ENCODE measurements around the gene MEGF10.

Gene MEGF10

DNA sequence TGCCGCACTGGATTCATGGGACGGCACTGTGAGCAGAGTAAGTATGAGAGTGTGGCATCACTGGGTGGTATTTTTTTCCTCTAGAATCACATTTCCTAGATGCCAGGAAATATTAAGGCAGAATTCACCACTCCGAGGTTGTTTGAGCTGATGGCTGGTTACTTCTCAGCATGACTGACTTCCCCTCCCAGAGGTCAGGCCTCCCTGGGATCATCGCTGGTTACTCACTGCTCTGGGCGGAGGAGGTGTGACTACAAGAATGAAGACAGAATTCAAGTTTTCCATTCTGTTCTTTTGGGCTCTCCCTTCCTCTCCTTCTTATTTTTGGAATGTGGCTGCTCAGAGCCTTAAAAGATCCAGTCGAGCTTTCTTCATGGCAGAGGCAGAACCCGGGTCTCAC, 150.2 kb downstream of the MEGF10 start:
- DNase-seq (ENCODE audit: low read depth) = no peak

DNA sequence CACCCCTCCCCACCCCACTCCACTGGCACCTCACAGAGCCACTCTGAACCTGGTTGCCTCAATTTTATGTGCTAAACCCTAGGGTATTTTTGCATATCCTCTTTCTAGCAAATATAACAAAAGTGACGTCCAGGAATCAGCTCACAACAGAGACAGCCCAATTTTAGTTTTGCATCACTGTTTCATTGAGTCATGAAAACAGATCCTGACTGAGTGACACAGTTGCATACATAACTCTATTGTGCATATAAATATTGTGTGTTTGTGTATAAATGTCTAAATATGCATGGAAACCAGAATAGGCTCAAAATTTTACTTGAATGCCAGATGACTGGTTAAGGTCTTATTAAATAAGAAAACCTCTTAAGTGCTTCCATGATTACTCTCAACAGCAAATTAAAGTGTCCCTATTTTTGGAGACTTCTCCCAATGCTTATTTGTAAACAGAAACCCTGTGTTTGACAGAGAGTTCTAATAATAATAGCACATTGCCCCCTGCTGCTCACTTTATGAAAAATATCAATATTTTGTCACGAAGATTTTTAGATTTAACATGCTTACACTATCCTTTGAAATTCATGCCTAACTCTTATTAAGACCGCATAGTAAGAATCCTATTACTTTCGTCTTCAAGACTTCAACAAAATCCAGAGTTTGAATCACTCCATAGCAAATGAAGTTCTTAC, 151.3 kb downstream of the MEGF10 start:
- no peak for DNase-seq (ENCODE audit: low read depth)

DNA sequence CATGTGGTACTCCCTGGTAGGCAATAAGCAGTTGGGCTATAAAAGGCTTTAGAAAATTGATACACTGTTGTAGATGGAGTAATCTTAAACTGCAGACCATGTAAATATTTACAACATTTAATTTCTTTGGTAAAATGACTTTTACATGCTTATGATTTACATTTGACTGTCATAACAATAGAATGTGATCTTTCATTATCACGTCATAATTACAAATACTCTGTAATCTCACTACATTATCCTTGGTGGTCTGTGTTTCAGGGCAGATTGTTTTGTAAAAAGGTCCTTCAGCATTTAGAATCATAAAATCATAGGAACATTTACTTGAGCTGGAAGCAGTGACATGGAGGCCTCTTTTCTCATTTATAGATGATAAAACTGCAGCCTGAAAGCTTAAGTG, 153.6 kb downstream of the MEGF10 start:
- DNase-seq (ENCODE audit: low read depth) = no peak

DNA sequence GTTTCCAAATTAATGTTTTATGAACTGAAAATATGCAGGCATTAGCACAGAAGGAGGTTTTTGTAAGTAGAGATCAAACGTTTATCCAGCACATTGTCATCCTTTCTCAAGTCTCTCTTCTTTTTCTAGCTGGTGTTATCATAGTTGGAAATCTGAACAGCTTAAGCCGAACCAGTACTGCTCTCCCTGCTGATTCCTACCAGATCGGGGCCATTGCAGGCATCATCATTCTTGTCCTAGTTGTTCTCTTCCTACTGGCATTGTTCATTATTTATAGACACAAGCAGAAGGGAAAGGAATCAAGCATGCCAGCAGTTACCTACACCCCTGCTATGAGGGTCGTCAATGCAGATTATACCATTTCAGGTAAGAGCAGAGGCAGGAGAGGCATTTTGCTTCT, 154.7 kb downstream of the MEGF10 start:
- DNase-seq (ENCODE audit: low read depth) = no peak

DNA sequence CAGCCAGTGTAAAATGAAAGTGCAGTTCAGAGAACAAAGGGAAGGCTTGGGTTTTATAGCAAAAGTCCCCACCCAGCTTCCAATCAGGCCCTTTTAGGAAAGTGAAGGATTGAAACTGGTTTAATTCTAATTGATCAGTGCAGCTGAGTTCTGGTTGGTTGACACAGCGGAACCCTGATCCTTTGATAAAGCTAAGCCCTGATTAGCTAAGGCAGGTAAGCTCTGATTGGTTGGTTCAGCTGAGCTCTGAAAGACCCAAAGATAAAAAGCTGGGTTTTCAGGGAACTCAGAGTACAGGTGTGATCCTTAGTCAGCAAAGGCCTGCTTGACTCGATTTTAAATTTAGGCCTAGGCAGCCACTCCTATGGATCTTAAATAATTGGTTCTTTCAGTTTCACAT, 156.0 kb downstream of the MEGF10 start:
- DNase-seq (ENCODE audit: low read depth) = no peak

DNA sequence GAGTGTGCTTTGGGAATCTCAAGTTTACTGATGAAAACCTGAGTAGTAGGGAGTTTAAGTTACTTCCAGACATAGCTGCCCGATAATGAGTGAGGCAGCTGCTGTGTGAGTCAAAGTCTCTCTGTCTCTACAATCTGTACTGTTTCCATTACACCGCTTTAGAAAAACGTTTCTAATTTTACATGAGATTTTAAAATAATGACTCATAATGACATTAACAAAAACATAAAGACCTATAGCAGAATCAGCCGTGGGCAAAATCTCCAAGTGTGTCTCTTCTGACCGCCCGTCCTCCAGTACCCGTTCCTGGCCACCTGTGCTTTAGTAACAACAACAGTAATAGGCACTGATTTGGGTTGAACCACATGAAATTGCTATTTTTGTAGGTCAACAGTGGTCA, 157.2 kb downstream of the MEGF10 start:
- no peak for DNase-seq (ENCODE audit: low read depth)

DNA sequence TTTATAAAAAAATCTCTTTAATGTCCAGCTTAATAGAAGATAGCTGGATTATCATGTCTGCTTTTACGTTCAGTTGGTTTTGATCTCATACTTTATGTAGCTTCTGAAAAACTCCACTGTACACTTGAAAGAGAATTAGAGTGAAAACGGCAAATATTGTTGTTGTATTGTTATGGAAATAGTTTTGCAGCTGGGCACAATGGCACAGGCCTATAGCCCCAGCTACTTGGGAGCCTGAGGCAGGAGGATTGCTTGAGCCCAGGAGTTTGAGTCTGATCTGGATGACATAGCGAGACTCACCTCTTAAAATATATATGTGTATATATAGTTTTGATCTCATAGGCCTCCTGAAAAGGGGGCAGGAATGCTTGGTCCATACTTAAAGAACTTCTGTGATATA, 159.4 kb downstream of the MEGF10 start:
- DNase-seq (ENCODE audit: low read depth) = no peak

DNA sequence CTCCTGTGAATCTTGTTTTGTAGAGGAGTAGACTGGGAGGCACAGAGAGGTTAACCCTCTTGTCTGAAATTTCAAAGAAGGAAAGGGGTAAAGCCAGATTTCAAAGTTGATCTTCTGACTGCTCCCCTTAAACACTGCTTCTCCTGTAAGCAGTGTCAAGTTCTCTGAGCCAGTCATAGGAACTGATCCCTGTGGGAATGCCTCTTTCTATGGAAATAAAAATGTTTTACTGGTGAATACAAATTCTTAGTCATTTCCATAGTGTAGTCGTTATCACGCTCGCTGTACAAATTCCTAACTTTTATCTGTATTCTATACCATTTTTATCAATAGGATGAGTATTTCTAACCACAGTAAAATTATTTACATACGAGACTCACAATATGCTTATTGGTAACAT, 160.5 kb downstream of the MEGF10 start:
- no peak for DNase-seq (ENCODE audit: low read depth)

DNA sequence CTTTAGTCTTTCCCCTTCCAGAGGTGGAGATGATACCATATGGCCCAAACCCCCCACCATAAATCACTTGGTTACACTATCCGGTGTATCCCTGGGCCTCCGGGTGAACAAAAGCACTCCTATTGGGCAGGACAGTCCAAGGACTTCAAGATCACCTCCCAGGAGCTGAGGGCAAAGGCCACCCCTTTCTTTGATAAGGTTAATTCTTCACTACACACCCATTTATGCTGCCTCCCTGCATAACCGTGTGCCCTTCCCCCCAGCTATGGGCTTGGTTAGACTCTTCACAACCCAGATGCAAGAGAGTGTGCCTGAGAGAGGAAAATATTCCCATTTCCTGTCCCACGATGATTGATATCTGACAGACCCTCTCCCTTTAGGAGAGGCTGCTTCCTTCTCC, 162.0 kb downstream of the MEGF10 start:
- DNase-seq (ENCODE audit: low read depth) = no peak

DNA sequence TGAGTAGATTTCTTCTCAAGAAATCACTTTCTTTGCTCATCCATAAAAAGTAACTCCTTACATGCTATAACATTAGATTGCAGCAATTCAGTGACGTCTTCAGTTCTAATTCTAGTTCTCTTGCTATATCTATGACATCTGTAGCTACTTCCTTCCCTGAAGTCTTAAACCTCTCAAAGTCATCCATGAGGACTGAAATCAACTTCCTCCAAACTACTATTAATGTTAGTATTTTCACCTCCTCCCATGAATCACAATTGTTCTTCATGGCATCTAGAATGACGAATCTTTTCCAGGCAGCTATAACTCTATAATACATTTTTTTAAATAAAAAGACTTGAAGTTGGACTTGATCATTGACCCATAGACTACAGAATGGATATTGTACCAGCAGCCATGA, 180.6 kb downstream of the MEGF10 start:
- DNase-seq (ENCODE audit: low read depth) = no peak

DNA sequence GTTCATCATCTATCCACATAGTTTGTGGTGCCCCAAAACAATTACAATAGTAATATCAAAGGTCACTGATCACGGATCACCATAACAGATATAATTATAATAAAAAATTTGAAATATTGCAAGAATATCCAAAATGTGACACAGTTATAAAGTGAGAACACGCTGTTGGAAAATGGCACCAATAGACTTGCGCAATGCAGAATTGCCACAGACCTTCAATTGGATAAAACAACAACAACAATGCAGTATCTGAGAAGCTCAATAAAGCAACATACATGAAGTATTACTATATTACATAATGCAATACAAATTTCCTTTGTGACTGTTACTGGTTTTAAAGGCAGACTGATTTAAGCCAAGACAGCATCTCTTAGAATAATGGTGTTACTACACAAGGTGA, 182.1 kb downstream of the MEGF10 start:
- DNase-seq (ENCODE audit: low read depth) = no peak

DNA sequence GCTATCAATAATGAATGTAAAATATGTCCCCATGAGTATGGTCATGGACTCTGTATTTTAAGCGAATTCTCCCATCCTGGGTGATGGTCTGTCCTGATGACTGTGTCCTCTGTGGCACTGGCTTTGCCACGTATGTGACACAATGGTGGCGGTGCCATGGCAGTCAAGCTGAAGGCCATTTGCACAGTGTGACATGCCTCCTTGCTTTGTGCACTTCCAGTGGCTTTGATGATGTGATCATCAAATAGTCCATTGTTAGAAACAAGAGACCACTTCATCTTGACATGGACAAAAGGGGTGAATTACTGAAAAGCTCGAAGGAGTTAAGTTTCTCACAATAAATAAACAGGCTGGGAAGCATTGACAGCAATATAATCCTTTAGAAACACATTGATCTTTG, 195.9 kb downstream of the MEGF10 start:
- no peak for DNase-seq (ENCODE audit: low read depth)

DNA sequence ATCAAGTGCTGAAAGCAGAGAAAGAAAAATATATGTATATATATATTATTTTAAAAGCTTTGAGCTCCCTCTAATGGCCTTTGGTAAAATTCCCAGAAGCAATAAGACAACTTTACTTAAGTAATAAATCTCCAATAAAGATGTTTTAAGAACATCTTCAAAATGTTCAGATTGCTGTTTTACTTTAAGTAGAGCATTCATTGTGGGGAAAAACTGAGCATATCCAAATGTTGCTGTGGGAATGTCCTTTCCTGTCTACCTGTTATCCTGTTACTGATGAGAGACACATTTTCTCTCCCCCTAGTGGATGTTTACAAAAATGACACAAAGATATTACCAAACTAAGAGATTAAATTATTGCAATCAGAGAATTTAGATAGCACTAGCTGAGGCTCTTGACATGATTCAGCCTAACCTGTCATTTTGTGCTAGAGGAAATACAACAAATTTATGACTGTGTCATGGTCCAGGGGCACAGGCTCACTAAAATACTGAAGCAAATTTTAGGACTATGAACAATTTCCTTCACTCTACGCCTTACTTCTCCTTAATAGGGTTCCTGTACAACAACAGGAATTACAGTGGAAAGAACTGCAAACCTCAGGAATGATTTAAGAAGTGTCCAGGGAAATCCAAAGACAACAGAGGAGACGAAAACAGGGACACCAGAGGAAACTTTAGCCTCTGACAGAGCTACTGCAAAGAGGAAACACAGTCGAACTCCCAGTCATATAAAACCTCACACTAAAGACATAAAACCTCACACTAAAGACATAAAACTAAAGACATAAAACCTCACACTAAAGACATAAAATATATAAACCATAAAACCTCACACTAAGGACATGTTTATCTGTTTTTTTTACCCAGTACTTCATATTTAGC, 202.5 kb downstream of the MEGF10 start:
- no peak for DNase-seq (ENCODE audit: low read depth)

DNA sequence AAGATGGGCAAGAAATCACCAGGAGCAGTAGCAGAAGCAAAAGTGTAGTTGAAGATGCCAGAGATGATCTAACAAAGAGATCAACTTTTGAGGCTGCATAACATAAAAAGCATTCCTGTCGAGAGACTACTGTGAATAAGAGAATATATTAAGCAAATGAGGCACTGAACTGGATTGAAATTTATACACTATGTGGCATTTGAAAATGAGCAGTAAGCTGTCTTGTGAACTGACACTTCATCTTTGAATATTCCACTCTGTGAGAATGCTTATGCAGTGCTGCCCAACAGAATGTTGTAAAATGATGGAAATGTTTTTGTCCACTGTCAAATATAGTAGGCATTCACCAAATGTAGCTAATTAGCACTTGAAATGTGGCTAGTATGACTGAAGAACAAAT, 208.0 kb downstream of the MEGF10 start:
- no peak for DNase-seq (ENCODE audit: low read depth)

DNA sequence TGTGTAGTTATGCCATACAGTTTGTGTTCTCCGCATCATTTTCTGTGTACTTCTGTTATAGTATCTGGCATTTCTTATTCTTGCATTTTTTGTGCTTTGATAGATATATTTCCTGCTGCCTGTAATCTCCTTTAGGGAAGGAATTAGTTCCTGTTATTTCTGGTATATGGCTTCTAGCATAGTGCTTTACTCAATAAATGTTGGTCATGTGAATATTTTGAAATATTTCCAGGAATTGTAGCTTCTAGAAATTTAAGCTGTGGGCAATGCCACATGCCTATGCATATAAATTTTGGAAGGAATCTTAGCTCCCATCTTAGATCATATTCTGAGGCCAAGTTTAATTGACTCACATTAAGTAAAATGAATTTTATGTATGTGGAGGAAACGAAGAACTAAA, 215.3 kb downstream of the MEGF10 start:
- no peak for DNase-seq (ENCODE audit: low read depth)

DNA sequence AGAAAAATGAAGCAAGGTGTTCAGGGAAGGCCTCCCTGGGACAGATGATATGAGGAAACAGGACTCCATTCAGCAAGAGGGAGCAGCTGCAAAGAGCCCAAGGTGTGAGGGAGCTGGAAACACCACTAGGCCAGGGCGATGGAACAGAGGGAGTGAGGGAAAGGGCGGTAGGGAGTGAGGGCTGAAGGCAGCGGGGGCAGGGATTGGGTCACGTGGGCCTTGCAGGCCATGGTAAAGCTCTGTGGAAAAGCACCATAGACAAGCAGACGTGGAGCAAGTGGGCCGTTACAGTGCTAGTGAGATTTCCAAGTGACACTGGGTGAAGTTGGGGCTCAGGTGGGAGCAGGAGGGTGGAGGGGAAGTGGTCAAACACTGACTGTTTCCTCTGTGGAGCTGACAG, 216.0 kb downstream of the MEGF10 start:
- DNase-seq (ENCODE audit: low read depth) = no peak

DNA sequence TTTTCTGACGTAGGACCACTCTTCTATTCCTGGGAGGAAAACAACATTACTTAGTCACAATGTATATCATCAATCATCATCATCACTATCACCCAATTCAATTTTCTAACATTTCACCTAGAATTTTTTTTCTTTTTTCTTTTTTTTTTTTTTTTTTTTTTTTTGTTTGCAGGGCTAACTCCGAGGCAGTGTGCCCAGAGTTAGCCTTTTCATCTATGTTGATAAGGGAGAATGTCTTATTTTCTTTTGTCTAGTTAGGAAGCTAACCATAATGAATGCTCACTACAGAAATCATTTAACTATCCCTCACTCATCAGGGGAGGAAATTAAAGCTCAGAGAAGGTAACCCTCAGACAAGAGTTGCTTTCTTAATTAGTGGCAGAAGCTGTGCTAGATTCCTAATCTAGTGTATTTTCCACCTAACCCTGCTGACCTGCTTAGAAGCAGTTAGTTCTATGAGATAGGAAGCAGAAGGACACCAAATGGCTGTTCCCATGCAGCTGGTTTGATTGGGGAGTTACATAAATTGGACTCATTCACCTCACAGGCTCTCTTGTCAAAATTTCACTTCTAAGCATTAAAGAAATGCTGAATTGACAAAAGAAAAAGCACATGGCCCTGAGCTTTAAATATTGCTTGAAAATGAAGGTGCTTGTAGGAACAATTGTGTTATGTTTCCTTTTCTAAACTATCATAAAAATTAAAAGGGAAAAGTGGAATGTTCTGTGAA, 218.2 kb downstream of the MEGF10 start:
- DNase-seq (ENCODE audit: low read depth) = no peak
